ENCODE results near the gene CREB3L1. TPM values are rescaled to one million over a fixed set of nuclear protein-coding genes. Genes with fewer than 3 reads are reported as not detected.

CREB3L1 gene
- total and polyA plus RNA-seq, 4 donors = 16.8 to 54.0 (median 36.8) TPM

- peaks cover 0 to 41% (median 3%) of the 10 kb centered on the region in 4 donors for H3K36me3 ChIP-seq (ENCODE audit: control insufficient read depth in 4 of 4, insufficient read depth in 4 of 4, low read length in 4 of 4)
- peaks cover 0 to 20% (median 8%) of the 10 kb centered on the region in 5 donors for H3K4me1 ChIP-seq (ENCODE audit: control insufficient read depth in 5 of 5, insufficient read depth in 5 of 5, low read length in 5 of 5)
- no peaks in the 10 kb centered on the region for H3K9me3 ChIP-seq (ENCODE audit: control insufficient read depth in 4 of 4, insufficient read depth in 3 of 4, low read length in 3 of 4)
- no peaks in the 10 kb centered on the region for H3K27me3 ChIP-seq (ENCODE audit: control insufficient read depth in 3 of 3, insufficient read depth in 3 of 3, low read length in 2 of 3)
- 80 to 82% methylated on average over 11 to 12 of the region's 12 CpGs for WGBS, 2 donors
- ATAC-seq (ENCODE audit: insufficient read depth, low FRiP score) = no peak
- no peak for TF ChIP-seq CTCF (IDR thresholded peaks at IDR 0.05; ENCODE audit: control extremely low read depth, extremely low read depth)
- no peak overlapping the region for H3K9ac ChIP-seq (ENCODE audit: insufficient read depth in 1 of 2, low read length in 2 of 2)
- no peak overlapping the region for H3K27ac ChIP-seq (ENCODE audit: low read depth in 1 of 2, low read length in 1 of 2)
- DNase-seq = no peak
- no peak overlapping the region for H3K4me3 ChIP-seq
Observed at GRCh38 chr11:46367916-46368267, 90.4 kb downstream of the CREB3L1 start.

- no peak overlapping the region for H3K27ac ChIP-seq (ENCODE audit: low read depth in 1 of 2, low read length in 1 of 2)
- TF ChIP-seq CTCF (IDR thresholded peaks at IDR 0.05; ENCODE audit: control extremely low read depth, extremely low read depth) = peak; percentile 50
- no peak overlapping the region for H3K9ac ChIP-seq (ENCODE audit: insufficient read depth in 1 of 2, low read length in 2 of 2)
- no peaks in the 10 kb centered on the region for H3K27me3 ChIP-seq (ENCODE audit: control insufficient read depth in 3 of 3, insufficient read depth in 3 of 3, low read length in 2 of 3)
- peaks cover 0 to 53% (median 4%) of the 10 kb centered on the region in 4 donors for H3K36me3 ChIP-seq (ENCODE audit: control insufficient read depth in 4 of 4, insufficient read depth in 4 of 4, low read length in 4 of 4)
- ATAC-seq (ENCODE audit: insufficient read depth, low FRiP score) (peak; percentile 48), DNase-seq (peak; percentile 67 to 76 (median 70))
- 70 to 79% methylated on average over 25 of the region's 25 CpGs for WGBS, 2 donors
- no peaks in the 10 kb centered on the region for H3K9me3 ChIP-seq (ENCODE audit: control insufficient read depth in 4 of 4, insufficient read depth in 3 of 4, low read length in 3 of 4)
- H3K4me3 ChIP-seq = no peak overlapping the region
- peaks cover 0 to 14% (median 3%) of the 10 kb centered on the region in 5 donors for H3K4me1 ChIP-seq (ENCODE audit: control insufficient read depth in 5 of 5, insufficient read depth in 5 of 5, low read length in 5 of 5)
Observed at GRCh38 chr11:46369458-46370152, 92.1 kb downstream of the CREB3L1 start.

- no peak for TF ChIP-seq CTCF (IDR thresholded peaks at IDR 0.05; ENCODE audit: control extremely low read depth, extremely low read depth)
- no peak overlapping the region for H3K9ac ChIP-seq (ENCODE audit: insufficient read depth in 1 of 2, low read length in 2 of 2)
- H3K36me3 ChIP-seq (ENCODE audit: control insufficient read depth in 4 of 4, insufficient read depth in 4 of 4, low read length in 4 of 4) = peaks cover 3 to 59% (median 6%) of the 10 kb centered on the region in 4 donors
- 69 to 86% methylated on average over 13 of the region's 13 CpGs for WGBS, 2 donors
- no peaks in the 10 kb centered on the region for H3K9me3 ChIP-seq (ENCODE audit: control insufficient read depth in 4 of 4, insufficient read depth in 3 of 4, low read length in 3 of 4)
- H3K27me3 ChIP-seq (ENCODE audit: control insufficient read depth in 3 of 3, insufficient read depth in 3 of 3, low read length in 2 of 3) = no peaks in the 10 kb centered on the region
- ATAC-seq (ENCODE audit: insufficient read depth, low FRiP score) = no peak
- H3K27ac ChIP-seq (ENCODE audit: low read depth in 1 of 2, low read length in 1 of 2) = no peak overlapping the region
- H3K4me3 ChIP-seq = no peak overlapping the region
- peaks cover 0 to 14% (median 3%) of the 10 kb centered on the region in 5 donors for H3K4me1 ChIP-seq (ENCODE audit: control insufficient read depth in 5 of 5, insufficient read depth in 5 of 5, low read length in 5 of 5)
- DNase-seq = peak in 1 of 3 donors; percentile 43
Observed at GRCh38 chr11:46370253-46370652, 92.8 kb downstream of the CREB3L1 start.

Other genes with a start within 250 kb of the CREB3L1 start
- 10 to 100 TPM; 37.5 to 57.0 TPM for gene PHF21A, start 156.2 kb upstream of the CREB3L1 start, total RNA-seq
- 10 to 100 TPM; 16.2 to 22.4 TPM for gene PHF21A, start 156.2 kb upstream of the CREB3L1 start, polyA plus RNA-seq
- gene DGKZ, start 69.8 kb downstream of the CREB3L1 start, total RNA-seq = 10 to 100 TPM; 33.3 to 63.2 TPM
- gene DGKZ, start 69.8 kb downstream of the CREB3L1 start, polyA plus RNA-seq = 10 to 100 TPM; 42.2 to 46.0 TPM
- gene MDK, start 104.0 kb downstream of the CREB3L1 start, total RNA-seq = 100 to 1,000 TPM in 1 of 2 donors, 10 to 100 TPM in 1; 52.1 to 134 TPM
- 10 to 100 TPM; 26.9 to 30.9 TPM for gene MDK, start 104.0 kb downstream of the CREB3L1 start, polyA plus RNA-seq
- under 1 TPM in 1 of 2 donors, not detected in 1; 0.28 TPM for gene CHRM4, start 114.1 kb downstream of the CREB3L1 start, total RNA-seq
- gene CHRM4, start 114.1 kb downstream of the CREB3L1 start, polyA plus RNA-seq = under 1 TPM; 0.05 to 0.10 TPM

Measured in lung (tissue), 12 donors.